ENCODE results near the gene JAZF1. TPM values are rescaled to one million over a fixed set of nuclear protein-coding genes. Genes with fewer than 3 reads are reported as not detected.

JAZF1 gene
- total and polyA plus RNA-seq, 9 of the 15 experiments (the other 6 are each of a cell fraction or from before 2014, with no cell fraction given) = 0.04 to 0.64 (median 0.11) TPM; not detected in 3

- TF ChIP-seq E2F8 (IDR thresholded peaks at IDR 0.05; ENCODE audit: low read depth, partially characterized antibody) (no peak), TEAD1 (CRISPR knock-in tag; IDR thresholded peaks at IDR 0.05) (no peak), TAF1 (IDR thresholded peaks at IDR 0.05; ENCODE audit: control insufficient read depth, extremely low read depth, insufficient read depth, low read length, severe bottlenecking) (no peak), RBBP5 (IDR thresholded peaks at IDR 0.05; ENCODE audit: borderline replicate concordance, insufficient read depth, low read length, poor library complexity, severe bottlenecking) (no peak), PML (IDR thresholded peaks at IDR 0.05; ENCODE audit: low read length) (no peak)
These were observed 10.6 kb upstream of the JAZF1 start (continued) for GRCh38 chr7:28191184-28191583.

- Histone ChIP-seq H3K9ac (ENCODE audit: insufficient read depth in 1 of 2, low read depth in 2 of 2, low read length in 2 of 2) (no peak overlapping the region), H3K4me2 (ENCODE audit: insufficient read depth, low read length) (no peak overlapping the region), H3K36me3 (ENCODE audit: control insufficient read depth, insufficient read depth, low read length) (no peaks in the 10 kb centered on the region), H2AFZ (ENCODE audit: low read depth, low read length) (no peak overlapping the region), H3K9me3 (replicated peaks; ENCODE audit: control insufficient read depth, insufficient read depth, low read depth, low read length) (no peaks in the 10 kb centered on the region), H3K79me2 (ENCODE audit: control insufficient read depth, insufficient read depth, low read length) (no peaks in the 10 kb centered on the region), H3K4me1 (replicated peaks in 1 of 2; ENCODE audit: control insufficient read depth in 2 of 2, insufficient read depth in 2 of 2, low read length in 2 of 2) (no peaks in the 10 kb centered on the region), H3K4me3 (no peak overlapping the region), H3K9me1 (ENCODE audit: control insufficient read depth, insufficient read depth, low read length) (no peaks in the 10 kb centered on the region), H3K27me3 (ENCODE audit: control insufficient read depth in 2 of 2, insufficient read depth in 2 of 2, low read length in 2 of 2) (peaks cover 2 to 14% of the 10 kb centered on the region in 2 experiments; a peak in 3 of 5 replicates), H4K20me1 (replicated peaks; ENCODE audit: control insufficient read depth, insufficient read depth, low read length) (no peaks in the 10 kb centered on the region), H3K27ac (ENCODE audit: extremely low read depth, low read depth, low read length) (no peak overlapping the region)
- DNase-seq (ENCODE audit: extremely low read depth in 1 of 4, low spot score in 3 of 4) (no peak), FAIRE-seq (no peak), ATAC-seq (no peak)
- in situ Hi-C loops (cut with MboI) (no loop called here), intact Hi-C loops (cut with micrococcal nuclease) (no loop called here)
- ChIA-PET CTCF (ENCODE audit: low intra/inter-chr PET ratio) (no interaction called here), POLR2A (no interaction called here)
- no TSS peak for BruUV-seq (replicated peaks)
- TF ChIP-seq ZNF212 (CRISPR knock-in tag; IDR thresholded peaks at IDR 0.05) = no peak
- TF ChIP-seq MEF2A (IDR thresholded peaks at IDR 0.05; ENCODE audit: control insufficient read depth, low read depth, low read length) = no peak
- TF ChIP-seq ZNF512 (tag; IDR thresholded peaks at IDR 0.05) = no peak
- no peak for TF ChIP-seq PRDM10 (IDR thresholded peaks at IDR 0.05; ENCODE audit: partially characterized antibody)
- TF ChIP-seq BRD4 (IDR thresholded peaks at IDR 0.05) = no peak
- TF ChIP-seq OTX1 (CRISPR knock-in tag; IDR thresholded peaks at IDR 0.05) = no peak
- no peak for TF ChIP-seq RBM22 (IDR thresholded peaks at IDR 0.05; ENCODE audit: low read depth, low read length, poor library complexity, severe bottlenecking)
- 0% methylated on average over 5 of the region's 5 CpGs for WGBS (ENCODE audit: insufficient coverage, low coverage, missing lambda C conversion rate)
These were observed 9.6 kb upstream of the JAZF1 start for GRCh38 chr7:28190077-28190710.

Data from K562 (cell line).